ENCODE results near the gene SYT2.

SYT2 gene

GRCh38 chr1:202605515-202605914 is 104.7 kb downstream of the SYT2 start:
- Histone ChIP-seq H3K36me3 (peaks cover 7% of the 10 kb centered on the region), H3K4me3 (ENCODE audit: low read depth, low read length) (no peak overlapping the region), H3K9me3 (ENCODE audit: severe bottlenecking) (peaks cover 7% of the 10 kb centered on the region), H3K27ac (no peak overlapping the region), H3K27me3 (ENCODE audit: insufficient read depth, low read depth, severe bottlenecking) (no peaks in the 10 kb centered on the region)
- no peak for DNase-seq
- no peak for TF ChIP-seq CTCF (IDR thresholded peaks at IDR 0.05; ENCODE audit: low read depth, low read length)

- no peak for DNase-seq
- no peaks in the 10 kb centered on the region for H3K9me3 ChIP-seq (ENCODE audit: severe bottlenecking)
- no peak overlapping the region for H3K27ac ChIP-seq
- peaks cover 7% of the 10 kb centered on the region for H3K36me3 ChIP-seq
- H3K27me3 ChIP-seq (ENCODE audit: insufficient read depth, low read depth, severe bottlenecking): no peaks in the 10 kb centered on the region
- no peak overlapping the region for H3K4me3 ChIP-seq (ENCODE audit: low read depth, low read length)
- TF ChIP-seq CTCF (IDR thresholded peaks at IDR 0.05; ENCODE audit: low read depth, low read length): no peak
Measured at GRCh38 chr1:202603435-202603834, 106.8 kb downstream of the SYT2 start.

GRCh38 chr1:202600432-202601041 is 109.7 kb downstream of the SYT2 start:
- Histone ChIP-seq H3K27me3 (ENCODE audit: insufficient read depth, low read depth, severe bottlenecking) (no peaks in the 10 kb centered on the region), H3K9me3 (ENCODE audit: severe bottlenecking) (no peaks in the 10 kb centered on the region), H3K27ac (no peak overlapping the region), H3K4me3 (ENCODE audit: low read depth, low read length) (no peak overlapping the region), H3K36me3 (peaks cover 7% of the 10 kb centered on the region)
- no peak for TF ChIP-seq CTCF (IDR thresholded peaks at IDR 0.05; ENCODE audit: low read depth, low read length)
- no peak for DNase-seq

GRCh38 chr1:202599669-202600431 is 110.4 kb downstream of the SYT2 start:
- Histone ChIP-seq H3K27ac (peak overlapping the region; percentile 6; the same call in 1 of the 2 replicates), H3K4me3 (ENCODE audit: low read depth, low read length) (no peak overlapping the region), H3K27me3 (ENCODE audit: insufficient read depth, low read depth, severe bottlenecking) (no peaks in the 10 kb centered on the region), H3K36me3 (peaks cover 7% of the 10 kb centered on the region), H3K9me3 (ENCODE audit: severe bottlenecking) (no peaks in the 10 kb centered on the region)
- DNase-seq: peak; percentile 95
- TF ChIP-seq CTCF (IDR thresholded peaks at IDR 0.05; ENCODE audit: low read depth, low read length): peak; percentile 100

- TF ChIP-seq CTCF (IDR thresholded peaks at IDR 0.05; ENCODE audit: low read depth, low read length): no peak
- Histone ChIP-seq H3K4me3 (ENCODE audit: low read depth, low read length) (no peak overlapping the region), H3K9me3 (ENCODE audit: severe bottlenecking) (no peaks in the 10 kb centered on the region), H3K36me3 (peaks cover 7% of the 10 kb centered on the region), H3K27ac (no peak overlapping the region), H3K27me3 (ENCODE audit: insufficient read depth, low read depth, severe bottlenecking) (no peaks in the 10 kb centered on the region)
- DNase-seq: no peak
Measured at GRCh38 chr1:202597090-202597761, 113.0 kb downstream of the SYT2 start.

All from WERI-Rb-1 (cell line).